Urothelium cell line (cell line): ENCODE data around the gene SF3B4.
"Not testable (repeated sequence)": the region's sequence is repeated elsewhere in the genome, so short reads cannot be mapped to it uniquely, and the experiment has no call there.

Source experiments
- DNase-seq: peaks from one replicate; pipeline ENCODE4 v3.0.0; 2011; ENCODE audit warnings: low spot score, mixed read lengths
- FAIRE-seq: peaks from 2 replicates; lab custom pipeline; 2011; peaks lifted over from hg19 to GRCh38; lab: Jason Lieb, UNC

SF3B4 gene

DNA sequence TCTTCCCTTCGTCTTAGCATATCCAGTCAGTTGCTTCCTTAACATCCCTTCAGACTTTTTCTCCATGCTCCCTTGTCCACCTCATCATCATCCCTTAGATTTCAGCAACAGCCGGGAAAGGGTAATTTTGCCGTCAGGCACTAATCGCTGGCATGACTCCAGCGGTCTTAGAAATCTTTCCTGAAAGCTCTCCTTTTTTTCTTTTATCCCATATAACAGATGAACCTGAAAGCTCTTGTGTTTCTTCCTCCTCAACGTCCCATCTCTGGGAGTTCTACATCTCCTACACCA is 38.7 kb downstream of the SF3B4 start:
- FAIRE-seq (no peak), DNase-seq (no peak)

- FAIRE-seq = no peak
- DNase-seq = peak; percentile 76
Measured at GRCh38 chr1:149888247-149888998, 39.2 kb downstream of the SF3B4 start.

DNA sequence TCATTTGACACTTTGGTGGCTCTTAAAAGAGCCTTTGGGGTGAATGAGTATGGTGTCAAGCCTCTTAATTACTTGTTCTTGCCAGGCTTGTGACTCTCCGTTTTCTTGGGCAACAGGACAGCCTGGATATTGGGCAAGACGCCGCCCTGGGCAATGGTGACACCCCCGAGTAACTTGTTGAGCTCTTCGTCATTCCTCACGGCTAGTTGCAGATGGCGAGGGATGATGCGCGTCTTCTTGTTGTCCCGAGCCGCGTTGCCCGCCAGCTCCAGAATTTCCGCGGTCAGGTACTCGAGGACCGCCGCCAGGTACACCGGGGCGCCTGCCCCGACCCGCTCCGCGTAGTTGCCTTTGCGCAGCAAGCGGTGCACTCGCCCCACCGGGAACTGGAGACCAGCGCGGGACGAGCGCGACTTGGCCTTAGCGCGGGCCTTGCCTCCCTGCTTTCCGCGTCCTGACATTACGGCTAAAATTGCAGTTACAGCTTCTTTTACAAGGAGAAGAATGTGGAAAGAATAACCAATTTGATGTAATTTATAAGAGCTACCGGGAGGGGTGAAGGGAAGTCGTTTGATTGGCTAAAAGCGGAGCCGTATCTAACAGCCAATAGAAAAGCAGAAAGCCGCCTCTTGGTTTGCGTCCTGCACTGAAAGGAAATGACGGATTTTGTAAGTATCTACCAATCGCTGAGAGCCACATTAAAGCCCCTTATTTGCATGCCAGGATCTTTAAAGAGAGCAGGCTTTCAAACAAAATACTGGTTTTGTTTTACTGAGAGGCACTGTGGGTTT is 40.0 kb downstream of the SF3B4 start:
- FAIRE-seq (no peak), DNase-seq (peak; percentile 85)

- DNase-seq, FAIRE-seq: not testable (repeated sequence)
Measured at GRCh38 chr1:149887196-149887455, 40.5 kb downstream of the SF3B4 start.

GRCh38 chr1:149886396-149887195 is 41.0 kb downstream of the SF3B4 start:
- no peak for FAIRE-seq
- DNase-seq = peak; percentile 92

- not testable (repeated sequence) for FAIRE-seq, DNase-seq
Measured at GRCh38 chr1:149886121-149886395, 41.5 kb downstream of the SF3B4 start.

- FAIRE-seq (no peak), DNase-seq (peak; percentile 55)
Measured at GRCh38 chr1:149885339-149886120, 42.1 kb downstream of the SF3B4 start.

- peak; percentile 29 for DNase-seq
- FAIRE-seq = no peak
Measured at GRCh38 chr1:149884433-149885338, 42.9 kb downstream of the SF3B4 start.

DNA sequence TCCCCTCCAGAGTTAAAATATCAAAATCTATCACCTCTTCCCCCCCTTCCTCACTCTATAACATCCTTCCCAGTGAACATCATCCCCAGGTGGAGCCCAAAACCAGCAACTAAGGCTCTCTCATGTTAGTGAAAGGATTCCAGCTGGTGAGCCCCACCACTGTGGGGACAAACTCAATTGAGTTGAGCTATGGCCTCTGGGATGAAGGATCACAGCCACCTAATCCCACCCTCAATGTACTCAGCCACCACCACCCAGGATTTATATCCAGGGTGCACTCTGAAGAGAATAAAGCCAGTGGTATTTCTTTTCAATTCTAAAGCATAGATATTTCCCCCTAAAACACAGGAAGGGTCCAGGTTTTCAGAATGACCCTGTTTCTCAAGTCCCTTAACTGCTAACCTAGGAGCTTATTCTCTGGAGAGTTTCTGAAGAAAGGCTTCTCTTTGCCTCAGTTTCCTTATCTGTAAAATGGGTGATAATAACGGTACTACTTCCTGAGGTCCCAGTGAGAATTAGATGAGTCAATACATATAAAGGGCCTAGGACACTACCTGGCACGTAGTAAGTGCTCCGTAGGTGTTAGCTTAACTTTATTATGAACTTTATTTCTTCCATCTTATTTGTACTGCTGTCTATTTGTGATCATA is 43.9 kb downstream of the SF3B4 start:
- DNase-seq (no peak), FAIRE-seq (no peak)

GRCh38 chr1:149881876-149882275 is 45.7 kb downstream of the SF3B4 start:
- FAIRE-seq (no peak), DNase-seq (no peak)

GRCh38 chr1:149879556-149879955 is 48.0 kb downstream of the SF3B4 start:
- no peak for FAIRE-seq
- no peak for DNase-seq

DNA sequence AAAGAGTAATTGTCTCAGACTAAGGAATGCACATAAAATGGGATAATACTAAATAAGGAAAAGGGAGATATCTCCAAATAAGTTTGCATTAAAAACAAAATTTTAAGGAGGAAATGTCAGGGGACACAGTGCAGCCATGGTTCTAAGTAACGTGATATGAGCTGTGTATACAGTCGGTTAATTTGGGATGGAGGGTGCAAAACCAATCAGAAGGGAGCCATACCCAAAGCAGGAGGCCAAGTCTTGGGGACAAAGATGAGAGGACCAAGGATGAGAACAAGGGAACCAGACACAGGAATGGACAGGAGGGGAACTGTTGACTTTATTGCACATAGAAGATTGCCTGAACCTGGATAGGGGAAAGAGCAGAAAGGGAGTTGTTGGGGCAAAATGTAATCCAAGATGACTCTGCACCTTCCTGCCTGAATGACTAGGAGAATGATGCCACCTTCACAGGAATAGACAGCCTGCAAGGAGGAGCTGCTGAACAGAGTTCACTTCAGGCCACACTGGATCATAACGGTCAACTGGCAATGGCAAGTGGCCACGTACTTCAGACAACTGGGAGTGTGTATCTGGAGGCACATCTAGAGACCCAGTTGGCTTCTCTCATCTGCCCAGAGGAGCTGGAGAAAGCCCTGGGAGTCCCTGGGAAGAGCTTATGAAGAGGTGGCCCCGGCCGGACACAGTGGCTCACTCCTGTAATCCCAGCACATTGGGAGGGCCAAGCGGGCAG is 50.2 kb downstream of the SF3B4 start:
- DNase-seq = no peak
- no peak for FAIRE-seq
